Cerebellar cortex (tissue), 1 donor: ENCODE results near the gene LDHAL6B.

Experiments
- DNase-seq: peaks from one replicate; pipeline ENCODE4 v3.0.0-alpha.2; 2015; ENCODE audit warnings: low spot score

LDHAL6B gene

DNA sequence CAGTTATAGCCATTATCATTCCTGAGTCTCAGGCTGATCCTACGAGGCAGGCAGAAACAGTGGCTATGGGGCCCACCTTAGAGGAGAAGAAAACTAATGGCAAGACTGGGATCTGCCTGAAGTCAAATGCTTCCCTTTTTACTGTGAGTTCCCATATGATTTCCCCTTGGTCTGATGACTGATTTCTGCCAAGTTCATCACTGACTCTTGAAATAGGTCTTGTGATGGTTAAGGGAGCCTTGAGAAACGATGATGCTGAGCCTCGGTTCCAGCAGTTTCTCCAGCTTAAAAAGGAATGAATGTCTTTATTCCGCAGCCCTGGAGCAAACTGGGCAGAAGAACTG lies 29.4 kb upstream of the LDHAL6B start:
- DNase-seq, result no peak

DNA sequence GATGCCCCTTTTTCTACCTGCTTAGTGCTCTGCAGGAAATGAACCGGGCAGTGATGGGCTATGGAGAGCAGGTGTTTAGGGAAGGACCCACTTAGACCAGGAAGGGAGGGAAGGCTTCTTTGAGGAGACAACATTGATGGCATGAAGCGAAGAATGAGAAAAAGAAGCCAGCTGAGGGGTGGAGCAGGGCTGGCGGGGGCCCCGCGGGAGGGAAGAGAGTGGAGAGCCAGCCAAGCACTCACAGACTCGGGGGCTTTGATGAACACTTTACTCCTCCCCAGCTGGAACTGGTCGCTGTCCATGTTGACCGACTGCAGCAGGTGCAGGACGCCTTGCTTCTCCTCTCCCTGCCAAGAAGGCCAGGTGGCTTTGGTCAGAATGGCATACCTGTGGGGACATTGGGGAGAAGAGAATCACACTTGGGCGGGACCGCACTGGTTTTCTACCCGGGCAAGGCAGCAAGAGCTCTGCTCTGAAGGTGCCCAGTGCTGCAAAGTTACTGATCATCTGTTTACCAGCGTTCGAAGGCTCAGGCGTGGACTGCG lies 28.4 kb upstream of the LDHAL6B start:
- DNase-seq, result no peak

DNA sequence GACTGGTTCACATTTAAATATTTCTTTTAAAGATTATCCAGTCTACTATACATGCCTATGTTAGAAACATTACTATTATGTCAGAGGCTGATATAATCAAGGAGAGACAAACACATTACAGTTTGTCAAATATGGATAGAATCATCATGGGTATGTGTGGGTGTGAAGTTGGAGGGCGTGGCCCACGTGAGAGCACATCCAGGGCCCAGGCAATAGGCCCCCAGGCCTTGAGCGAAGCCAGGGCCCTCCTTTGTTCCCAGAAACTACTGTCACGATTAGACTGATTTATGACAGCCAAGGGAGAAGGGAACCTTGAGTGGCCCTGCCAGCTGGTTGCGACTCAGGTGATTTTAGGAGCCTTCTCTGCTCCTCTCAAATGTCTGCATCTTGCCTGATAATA lies 26.9 kb upstream of the LDHAL6B start:
- DNase-seq, result no peak

DNA sequence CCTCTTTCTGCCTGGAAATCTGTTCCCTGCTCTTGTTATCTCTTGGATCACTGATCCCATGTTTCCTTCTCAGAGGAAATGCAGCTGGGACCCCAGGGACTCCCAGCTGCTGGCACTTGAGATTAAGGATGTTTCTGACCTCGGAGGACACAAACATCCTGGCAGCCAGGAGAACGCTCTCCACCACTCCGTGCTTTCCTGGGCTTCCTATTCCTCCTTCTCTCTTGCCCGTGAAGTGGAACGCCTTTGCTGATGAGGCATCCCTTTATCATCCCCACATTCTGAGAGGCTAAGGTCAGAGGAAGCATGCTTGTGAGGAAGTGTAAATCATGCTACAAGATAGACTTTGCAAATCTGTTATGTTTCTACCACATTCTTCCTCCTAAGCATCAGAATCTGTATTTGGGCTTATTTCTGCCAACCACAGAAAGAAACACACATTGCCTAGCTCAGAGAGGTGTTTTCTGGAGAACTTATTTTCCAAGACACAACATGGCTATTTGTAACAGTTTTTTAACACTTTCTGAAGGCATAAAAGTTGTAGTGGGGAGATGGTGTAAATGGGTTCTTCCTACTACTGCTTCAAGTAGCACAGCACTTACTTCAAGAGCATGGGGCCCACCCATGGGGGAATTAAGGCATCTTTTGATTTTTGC lies 25.6 kb upstream of the LDHAL6B start:
- no peak for DNase-seq

DNA sequence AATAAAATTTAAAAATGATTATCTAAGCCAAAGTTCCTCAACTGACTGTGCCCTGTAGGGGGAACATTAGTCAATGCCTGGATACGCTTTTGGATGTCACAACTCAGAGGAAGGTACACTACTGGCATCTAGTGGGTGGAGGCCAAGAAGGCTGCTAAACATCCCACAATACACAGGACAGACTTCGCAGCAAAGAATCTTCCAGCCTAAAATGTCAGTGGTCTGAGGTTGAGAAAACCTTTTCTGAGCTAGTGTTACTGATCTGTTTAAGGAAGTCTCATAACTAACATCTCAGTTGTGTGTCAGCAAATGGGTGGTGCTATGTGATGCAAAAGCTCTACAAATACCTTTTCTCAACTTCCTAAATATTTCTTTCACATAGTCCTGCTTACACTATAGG lies 20.9 kb upstream of the LDHAL6B start:
- DNase-seq, result no peak

DNA sequence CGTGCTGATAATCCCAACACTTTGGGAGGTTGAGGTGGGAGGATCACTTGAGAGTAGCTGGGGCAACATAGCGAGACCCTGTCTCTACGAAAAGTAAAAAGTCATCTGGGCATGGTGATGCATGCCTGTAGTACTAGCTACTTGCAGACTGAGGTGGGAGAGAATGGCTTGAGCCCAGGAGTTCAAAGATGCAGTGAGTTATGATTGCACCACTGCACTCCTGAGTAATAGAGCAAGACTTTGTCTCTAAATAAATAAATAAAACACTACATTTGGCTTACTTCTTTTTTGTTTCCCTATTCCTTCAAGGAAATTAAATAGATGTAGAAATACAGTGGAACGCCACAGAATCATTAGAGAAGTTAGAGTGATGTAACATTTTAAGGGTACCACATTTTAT lies 20.1 kb upstream of the LDHAL6B start:
- DNase-seq, result no peak

DNA sequence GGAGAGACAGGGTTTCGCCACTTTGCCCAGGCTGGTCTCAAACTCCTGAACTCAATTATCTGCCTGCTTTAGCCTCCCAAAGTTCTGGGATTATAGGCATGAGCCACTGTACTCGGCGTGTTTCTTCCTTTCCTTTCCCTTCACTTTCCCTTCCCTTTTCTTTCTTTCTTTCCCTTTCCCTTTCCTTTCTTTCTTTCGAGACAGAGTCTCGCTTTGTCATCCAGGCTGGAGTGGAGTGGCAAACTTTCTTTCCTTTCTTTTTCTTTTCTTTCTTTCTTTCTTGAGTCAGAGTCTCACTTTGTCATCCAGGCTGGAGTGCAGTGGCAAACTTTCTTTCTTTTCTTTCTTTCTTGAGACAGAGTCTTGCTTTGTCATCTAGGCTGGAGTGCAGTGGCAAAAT lies 17.4 kb upstream of the LDHAL6B start:
- DNase-seq, result no peak

DNA sequence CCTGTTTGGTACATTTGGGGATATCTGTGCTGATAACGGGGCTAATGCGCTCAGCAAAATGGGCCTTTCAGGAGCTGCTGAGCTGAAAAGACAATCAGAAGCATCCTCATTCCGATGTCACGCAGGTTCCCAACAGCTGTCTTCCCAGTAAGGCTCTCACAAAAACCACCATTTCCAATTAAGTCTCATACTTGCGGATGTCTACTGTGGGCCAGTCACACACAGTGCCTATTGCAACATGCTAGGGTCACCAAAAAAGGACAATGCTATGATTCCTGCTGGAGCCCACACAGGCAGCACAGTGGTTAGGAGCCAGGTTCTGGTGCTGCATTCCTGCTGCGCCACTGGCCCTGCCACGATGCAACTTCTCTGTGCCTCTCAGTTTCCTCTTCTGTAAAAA lies 16.4 kb upstream of the LDHAL6B start:
- no peak for DNase-seq

DNA sequence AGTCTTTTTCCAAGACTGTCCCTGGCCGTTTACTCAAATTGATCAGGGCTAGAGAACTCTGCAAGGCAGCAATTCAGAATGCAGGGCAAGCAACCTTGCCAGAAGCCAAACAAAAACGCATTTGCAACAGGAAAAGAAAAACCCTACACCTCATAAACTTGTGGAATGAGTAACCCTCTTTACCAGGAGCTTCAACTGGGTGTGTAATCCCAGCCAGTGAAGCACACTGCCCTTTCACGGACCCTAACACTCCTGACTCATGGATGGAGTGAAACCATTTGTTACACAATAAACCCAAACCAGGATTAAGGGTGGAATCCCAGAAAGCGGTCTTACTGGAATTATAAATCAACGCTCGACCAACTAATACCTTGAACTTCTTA lies 14.8 kb upstream of the LDHAL6B start:
- DNase-seq, result no peak

DNA sequence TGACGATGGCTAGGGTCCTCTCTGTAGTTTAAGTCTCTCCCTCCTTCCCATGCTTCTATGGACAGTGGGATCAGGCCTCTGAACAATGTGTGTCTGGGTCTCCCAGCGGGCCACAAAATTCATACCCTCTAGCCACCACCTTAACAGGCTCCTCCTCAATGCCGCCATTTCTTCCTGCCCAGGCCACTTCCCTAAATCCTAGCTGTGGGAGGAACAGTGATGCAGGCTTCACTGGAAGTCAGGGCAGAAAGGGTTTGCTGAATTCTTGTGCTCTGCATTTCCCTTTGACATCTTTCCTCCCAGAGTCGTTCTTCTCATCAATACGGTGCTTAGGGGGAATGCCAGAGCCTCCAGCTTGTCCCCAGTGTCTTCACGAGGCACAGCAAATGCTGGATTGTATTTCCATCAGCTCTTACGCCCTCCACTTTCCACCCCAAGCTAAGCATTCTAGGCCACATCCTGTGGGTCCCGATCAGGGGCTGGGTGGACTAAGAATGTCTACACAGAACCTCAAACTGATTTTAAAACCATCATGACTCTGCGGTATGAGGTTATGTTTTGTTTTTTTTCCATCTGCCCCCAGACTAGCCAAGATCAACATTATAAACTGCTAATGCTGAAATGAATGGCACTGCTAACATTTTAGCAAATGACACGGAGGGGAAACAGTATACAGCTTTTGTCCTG lies 11.9 kb upstream of the LDHAL6B start:
- DNase-seq, result no peak

DNA sequence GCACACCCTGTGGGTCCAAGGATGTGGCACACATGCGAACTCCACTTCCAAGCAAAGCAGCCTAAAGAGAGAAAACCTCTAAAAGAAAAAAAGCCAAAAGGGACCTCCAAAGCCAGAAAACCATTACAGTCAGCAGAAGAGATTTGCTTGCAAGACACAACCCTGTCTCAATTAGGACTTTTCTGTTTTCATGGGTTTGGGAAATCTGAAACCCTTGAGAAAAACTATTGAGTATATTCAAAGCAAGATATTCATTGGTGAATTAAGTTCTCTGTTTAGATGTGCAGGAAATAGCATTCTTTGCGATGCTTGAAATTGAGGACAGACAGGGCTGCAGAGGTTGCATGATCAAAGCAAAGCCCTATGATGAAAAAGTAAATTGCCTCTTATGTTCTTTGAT lies 10.2 kb upstream of the LDHAL6B start:
- no peak for DNase-seq

DNA sequence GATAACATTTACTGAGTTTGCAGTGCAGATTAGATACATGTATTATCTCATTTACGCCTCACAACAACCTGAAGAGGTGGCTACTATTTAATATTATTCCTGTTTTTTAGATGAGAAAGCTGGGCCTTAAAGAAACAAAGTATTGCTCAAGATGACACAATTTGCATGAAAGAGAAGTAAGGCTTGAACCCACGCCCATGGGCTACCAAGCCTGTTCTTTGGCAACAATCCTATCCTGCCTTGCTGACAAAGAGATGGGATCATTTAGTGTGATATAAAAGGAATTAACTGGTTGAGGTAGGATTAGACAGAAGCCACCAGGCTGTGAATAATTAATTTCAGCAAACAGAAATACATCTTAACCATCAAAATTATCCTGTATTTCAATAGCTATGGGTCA lies 9.2 kb upstream of the LDHAL6B start:
- DNase-seq, result no peak

DNA sequence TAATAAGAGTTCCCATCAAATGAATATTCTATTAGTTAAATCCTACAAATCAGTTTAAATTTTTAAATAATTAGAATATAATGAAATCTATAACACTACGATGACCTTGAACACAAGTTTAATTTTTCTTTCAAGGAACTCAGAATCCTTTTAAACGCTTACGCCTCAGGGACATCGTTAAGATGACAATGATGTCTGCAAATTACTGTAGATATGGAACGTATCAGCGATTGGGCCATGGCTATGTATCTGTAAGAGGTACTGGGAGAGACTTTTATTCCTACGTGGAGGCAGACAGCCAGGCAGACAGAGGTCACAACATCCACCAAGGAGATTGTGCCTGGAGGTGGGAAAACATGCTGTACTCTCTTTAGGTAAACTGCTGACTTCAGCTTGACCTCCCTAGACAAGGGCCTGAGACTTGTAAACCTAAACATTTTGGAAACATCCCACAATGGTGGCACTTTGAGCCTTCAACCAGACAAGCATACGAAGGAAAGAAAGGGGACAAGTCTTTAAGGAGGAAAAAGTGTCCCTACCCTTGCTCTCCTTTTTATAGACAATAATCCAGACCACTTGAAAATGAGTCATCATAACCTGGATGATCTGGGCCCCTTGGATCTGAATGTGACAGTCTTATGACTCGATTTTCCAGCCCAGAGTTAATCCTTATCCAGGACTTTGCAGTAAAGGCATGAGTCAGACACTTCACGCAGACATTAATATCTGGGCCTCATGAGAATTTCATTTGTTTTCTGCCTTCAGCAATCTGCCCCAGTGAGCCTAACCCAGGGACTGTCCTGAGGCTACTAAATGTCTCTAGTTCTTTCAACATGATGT lies 6.8 kb upstream of the LDHAL6B start:
- DNase-seq, result no peak

DNA sequence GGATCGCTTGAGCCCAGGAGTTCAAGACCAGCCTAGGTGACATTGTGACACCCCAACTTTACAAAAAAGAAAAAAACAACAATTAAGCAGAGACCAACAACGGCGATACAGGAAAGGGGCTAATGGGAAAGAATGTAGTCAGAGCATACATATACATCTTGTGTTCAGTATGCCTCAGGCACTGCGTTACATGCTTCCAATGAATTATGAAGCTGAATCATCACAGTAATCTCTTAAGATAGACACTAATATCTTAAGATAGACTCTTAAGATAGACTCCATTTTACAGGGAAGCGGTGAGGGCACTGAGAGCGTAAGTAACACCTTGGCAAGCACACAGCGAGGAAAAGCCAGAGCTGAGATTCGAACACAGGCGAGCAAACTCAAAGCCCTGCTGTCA lies 6.1 kb upstream of the LDHAL6B start:
- DNase-seq, result no peak

DNA sequence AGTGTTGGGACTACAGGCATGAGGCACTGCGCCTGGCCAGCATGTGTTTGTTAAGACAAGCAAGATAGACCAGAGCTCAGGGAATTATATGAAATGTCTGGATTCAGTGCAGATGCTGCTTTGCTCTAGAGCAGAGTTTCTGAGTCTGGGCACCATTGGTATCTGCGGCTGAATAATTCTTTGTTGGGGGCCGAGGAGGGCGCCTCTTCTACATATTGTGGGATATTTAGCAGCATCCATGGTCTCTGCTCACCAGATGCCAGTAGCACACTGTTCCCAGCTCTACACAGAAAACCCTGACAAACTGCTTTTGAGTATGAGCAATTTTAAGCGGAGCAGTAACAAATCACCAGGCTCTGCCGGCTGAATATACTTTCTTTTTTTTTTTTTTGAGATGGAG lies 3.6 kb upstream of the LDHAL6B start:
- DNase-seq, result no peak

DNA sequence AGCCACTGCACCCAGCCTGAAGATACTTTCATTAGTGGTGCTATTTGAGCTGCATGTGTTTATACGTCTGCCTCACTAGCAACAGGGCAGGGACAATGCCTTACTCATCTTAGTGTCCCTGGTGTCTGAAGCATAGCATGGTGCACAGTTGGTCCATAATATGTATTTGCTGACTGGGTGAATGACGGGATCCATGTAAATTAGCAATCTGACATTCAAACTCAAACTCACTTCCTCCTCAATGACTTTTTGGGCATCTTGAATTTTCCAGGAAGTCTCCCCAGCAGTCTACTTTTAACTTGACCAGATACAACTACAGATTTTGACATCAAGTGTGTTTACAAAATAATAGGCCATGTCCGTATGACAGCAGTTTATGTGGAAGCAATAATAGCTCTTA lies 3.0 kb upstream of the LDHAL6B start:
- DNase-seq, result no peak

DNA sequence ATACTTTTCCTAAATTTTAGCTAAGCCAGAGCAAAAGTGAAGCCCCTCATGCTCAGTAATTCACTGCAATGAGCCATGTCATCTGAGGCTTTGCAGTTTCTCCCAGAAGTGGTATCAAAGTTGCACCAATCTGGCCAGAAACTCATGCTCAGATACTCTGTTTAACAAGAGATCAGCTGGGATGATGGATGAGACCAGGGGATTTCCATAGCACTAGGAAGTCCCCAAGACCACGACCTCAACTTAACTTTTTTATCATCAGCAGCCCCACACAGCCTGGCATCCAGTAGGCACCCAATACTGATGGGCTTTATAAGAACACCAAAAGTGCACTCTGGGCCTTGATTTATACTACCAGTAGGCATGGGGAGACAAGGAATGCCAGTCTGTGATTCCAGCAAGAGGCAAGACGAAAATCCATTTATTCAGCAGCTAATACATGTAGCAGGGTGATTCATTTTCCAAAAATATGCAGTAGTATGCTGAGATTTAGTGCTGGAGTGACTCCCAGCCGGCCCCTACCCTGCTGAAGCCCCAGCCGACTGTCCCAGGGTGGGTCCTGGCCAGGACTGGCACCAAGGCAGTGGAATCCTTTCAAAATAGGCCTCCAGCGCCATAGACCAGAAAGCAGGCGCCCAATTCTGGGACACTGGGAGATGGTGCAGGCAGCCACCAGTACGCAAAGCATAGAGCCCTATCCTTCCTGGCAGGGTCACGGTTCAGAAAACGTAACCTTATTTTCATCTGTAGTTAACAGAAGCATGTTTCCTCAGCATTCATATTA lies 612 bp upstream of the LDHAL6B start:
- no peak for DNase-seq

DNA sequence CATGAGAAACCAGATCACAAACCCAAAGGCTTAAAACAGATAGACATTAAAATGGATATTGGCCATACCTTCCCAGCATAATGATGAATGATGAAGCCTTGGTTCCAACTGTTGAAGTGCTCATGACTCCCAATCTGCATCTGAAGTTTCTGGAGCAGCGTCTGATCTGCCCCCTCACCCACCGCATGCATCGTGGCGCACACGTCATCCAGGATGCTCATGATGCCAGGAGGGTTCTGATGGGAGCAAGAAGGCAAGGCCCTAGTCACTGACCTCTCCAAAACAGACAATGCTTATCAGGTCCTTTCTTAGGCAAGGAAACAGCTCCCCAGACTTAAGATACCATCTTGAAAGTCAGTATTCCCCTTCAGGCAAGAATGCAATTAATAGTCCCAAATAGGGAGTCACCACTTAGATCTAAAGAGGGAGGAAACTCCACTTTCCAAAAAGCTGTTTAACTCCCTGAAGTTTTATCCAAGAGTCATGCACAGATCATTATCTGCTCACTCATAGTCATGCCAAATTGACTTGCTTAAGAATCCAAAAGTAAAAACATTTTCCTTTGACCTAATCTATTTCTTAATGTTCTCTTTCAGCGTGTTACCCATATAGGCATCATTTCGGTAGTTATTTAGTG lies 2.1 kb downstream of the LDHAL6B start:
- no peak for DNase-seq

DNA sequence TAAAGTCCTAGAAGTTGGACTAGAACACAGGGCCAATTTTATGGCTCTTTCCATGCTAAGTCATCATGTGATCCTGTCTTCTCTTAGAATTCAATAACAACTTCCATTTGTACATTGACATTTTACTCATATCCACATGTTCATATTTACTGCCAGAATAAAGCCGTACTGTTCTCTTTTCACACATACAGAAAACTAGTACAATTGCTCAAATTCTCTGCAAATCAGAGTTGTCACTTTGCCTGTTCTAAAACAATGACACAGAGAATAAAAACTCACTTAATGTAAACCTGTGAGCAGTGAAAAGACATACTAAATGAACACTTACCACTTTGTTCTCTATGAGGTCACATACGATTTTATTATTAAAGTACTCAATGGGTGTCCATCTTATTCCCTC lies 3.5 kb downstream of the LDHAL6B start:
- no peak for DNase-seq

DNA sequence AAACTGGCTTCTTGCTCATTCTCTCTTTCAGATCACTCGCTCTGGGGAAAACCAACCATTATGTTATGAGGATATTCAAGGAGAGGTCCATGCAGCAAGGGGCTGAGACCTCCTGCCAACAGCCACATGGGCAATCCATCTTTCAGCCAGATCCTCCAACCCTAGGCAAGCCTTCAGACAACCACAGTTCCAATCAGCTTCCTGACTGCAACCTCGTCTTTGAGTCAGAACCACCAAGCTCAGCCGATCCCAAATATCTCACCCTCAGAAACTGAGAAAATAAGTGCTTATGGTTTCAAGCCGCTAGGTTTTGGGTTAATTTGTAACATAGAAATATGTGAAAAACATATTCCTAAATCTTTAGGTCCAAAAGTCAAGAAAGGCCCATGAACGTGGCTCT lies 10.3 kb downstream of the LDHAL6B start:
- DNase-seq, result no peak

DNA sequence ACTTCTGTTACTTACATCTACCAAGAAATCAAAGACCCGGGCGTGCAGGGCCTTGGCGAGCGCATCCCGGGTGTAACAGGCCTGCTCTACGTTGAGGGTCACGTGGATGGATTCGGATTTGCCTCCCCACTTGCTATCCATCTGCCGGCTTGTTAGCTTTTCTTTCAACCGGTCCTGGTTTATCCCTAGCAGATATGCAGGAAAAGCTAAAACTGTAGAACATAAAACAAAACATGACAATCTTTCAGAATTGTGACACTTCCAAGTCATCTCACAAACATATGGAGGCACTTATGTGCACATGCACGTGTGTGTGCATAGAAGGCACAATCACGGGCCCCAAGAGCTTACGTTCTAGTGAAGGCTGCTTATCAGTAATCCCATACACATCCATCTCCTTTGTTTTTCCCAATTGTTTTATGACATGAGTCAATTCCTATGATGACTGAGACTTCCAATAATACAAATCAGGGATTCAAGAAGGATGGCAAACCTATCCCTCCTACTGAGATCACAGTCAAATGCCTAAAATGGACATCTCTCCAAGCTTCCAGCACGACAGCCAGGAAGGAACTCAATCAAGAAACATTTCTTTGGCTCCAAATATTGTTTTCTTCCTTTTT lies 11.3 kb downstream of the LDHAL6B start:
- no peak for DNase-seq
